ENCODE measurements around the gene RGS12. TPM values are rescaled to one million over a fixed set of nuclear protein-coding genes. Genes with fewer than 3 reads are reported as not detected.
"Not testable (repeated sequence)": the region's sequence is repeated elsewhere in the genome, so short reads cannot be mapped to it uniquely, and the experiment has no call there.

The RGS12 gene
- total RNA-seq, 1 donor from 2014 or later: 33.8 TPM

DNA sequence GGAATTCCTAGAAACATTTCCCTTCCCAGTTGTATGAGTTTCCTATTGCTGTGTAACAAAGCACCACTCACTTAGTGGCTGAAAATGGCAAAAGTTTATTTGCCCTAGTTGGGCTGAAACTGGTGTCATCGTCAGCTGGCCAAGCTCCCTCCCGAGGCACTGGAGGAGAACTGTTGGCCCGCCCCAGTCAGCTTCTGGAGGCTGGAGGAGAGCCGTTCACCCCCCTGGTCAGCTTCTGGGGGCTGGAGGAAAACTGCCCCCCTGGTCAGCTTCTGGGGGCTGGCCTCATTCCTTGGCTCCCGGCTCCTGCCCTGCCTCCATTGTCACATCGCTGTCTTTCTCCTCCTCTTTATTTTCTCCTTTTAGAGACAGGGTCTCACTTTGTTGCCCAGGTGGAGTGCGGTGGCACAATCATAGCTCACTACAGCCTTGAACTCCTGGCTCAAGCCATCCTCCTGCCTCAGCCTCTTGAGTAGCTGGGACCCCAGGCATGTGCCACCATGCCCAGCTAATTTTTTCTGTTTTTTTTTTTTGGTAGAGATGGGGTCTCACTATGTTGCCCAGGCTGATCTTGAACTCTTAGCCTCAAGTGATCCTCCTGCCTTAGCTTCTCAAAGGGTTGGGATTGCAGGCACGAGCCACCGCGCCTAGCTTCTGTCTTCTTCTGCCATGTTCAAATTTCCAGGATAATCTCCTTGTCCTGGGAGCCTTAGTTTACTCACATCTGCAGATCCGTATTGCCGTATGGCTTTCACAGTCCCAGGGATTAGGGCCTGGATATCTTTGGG, 3.2 kb downstream of the RGS12 start:
- TF ChIP-seq, protein P1, sequence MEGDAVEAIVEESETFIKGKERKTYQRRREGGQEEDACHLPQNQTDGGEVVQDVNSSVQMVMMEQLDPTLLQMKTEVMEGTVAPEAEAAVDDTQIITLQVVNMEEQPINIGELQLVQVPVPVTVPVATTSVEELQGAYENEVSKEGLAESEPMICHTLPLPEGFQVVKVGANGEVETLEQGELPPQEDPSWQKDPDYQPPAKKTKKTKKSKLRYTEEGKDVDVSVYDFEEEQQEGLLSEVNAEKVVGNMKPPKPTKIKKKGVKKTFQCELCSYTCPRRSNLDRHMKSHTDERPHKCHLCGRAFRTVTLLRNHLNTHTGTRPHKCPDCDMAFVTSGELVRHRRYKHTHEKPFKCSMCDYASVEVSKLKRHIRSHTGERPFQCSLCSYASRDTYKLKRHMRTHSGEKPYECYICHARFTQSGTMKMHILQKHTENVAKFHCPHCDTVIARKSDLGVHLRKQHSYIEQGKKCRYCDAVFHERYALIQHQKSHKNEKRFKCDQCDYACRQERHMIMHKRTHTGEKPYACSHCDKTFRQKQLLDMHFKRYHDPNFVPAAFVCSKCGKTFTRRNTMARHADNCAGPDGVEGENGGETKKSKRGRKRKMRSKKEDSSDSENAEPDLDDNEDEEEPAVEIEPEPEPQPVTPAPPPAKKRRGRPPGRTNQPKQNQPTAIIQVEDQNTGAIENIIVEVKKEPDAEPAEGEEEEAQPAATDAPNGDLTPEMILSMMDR (conservative IDR thresholded peaks at IDR 0.05; ENCODE audit: low read depth, low read length): no peak
- no peak for DNase-seq (ENCODE audit: low read depth)
- no peak overlapping the region for H3K4me3 ChIP-seq (ENCODE audit: low read depth, low read length)

DNA sequence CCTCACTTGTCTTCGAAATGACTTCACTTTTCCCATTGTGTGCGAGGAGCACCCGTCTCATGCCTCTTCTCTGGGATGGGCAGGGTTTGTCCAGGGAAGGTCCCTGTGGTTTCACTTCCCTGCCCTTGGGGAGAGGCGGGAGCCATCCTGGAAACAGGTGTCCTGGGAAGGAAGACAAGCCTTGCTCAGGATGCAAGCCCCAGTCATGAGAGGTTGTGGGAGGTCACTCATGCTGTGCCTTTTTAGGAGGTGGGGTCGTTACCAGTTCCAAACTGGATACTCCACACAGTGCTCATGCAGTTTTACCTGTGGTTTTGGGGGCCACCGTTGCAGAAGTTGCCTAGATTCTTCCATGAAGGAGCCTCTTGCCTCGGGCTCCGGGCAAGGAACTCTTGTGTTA, 3.8 kb downstream of the RGS12 start:
- DNase-seq (ENCODE audit: low read depth): no peak
- TF ChIP-seq, protein P1 (conservative IDR thresholded peaks at IDR 0.05; ENCODE audit: low read depth, low read length): no peak
- no peak overlapping the region for H3K4me3 ChIP-seq (ENCODE audit: low read depth, low read length)

- TF ChIP-seq, protein P1 (conservative IDR thresholded peaks at IDR 0.05; ENCODE audit: low read depth, low read length): no peak
- no peak overlapping the region for H3K4me3 ChIP-seq (ENCODE audit: low read depth, low read length)
Measured at GRCh38 chr4:3297066-3297859, 4.4 kb downstream of the RGS12 start.

GRCh38 chr4:3299122-3299975, 6.5 kb downstream of the RGS12 start:
- DNase-seq (ENCODE audit: low read depth): no peak
- H3K4me3 ChIP-seq (ENCODE audit: low read depth, low read length): no peak overlapping the region
- TF ChIP-seq, protein P1 (conservative IDR thresholded peaks at IDR 0.05; ENCODE audit: low read depth, low read length): no peak

More at GRCh38 chr4:3297066-3297859, 4.4 kb downstream of the RGS12 start:
- no peak for DNase-seq (ENCODE audit: low read depth)

DNA sequence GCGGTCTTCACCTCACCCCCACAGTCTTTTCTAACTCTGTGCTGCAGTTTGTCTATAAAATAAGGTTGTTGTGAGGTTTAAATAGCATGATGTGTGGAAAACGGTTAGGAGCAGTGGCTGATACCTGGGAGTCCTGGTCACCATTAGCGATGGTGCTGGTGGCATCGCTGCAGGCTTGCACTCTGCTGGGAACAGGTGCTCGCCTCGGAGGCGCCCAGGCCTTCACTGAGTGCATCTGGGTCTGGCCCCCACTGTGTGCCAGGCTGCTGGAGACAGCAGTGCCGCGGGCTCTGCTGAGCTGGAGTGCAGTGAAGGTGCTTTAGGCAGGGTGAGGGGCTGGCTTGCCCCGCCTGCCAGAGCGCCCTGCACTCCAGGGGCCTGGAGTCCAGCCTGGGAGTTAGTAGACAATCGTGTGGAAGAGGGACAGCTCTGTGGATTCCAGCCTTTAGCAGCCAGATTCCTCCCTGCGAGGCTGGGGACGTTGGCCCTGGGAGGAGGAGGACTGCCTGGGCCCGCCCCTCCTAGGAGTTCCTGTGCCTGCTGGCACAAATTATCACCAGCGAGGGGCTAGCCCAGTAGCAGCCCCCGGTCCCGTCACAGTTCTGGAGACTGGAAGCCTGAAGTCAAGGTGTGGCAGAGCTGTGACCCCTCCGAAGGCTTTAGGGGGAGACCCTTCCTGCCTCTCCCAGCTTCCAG, 7.3 kb downstream of the RGS12 start:
- TF ChIP-seq, protein P1 (conservative IDR thresholded peaks at IDR 0.05; ENCODE audit: low read depth, low read length): no peak
- no peak overlapping the region for H3K4me3 ChIP-seq (ENCODE audit: low read depth, low read length)
- DNase-seq (ENCODE audit: low read depth): no peak

GRCh38 chr4:3300882-3301281, 8.1 kb downstream of the RGS12 start:
- not testable (repeated sequence) for DNase-seq (ENCODE audit: low read depth); H3K4me3 ChIP-seq (ENCODE audit: low read depth, low read length)
